ENCODE data around the gene ASGR2.
"Not testable (repeated sequence)": the region's sequence is repeated elsewhere in the genome, so short reads cannot be mapped to it uniquely, and the experiment has no call there.

The ASGR2 gene

GRCh38 chr17:7124923-7125322, 10.3 kb upstream of the ASGR2 start:
- no peak for DNase-seq (ENCODE audit: low read depth in 2 of 2)

DNA sequence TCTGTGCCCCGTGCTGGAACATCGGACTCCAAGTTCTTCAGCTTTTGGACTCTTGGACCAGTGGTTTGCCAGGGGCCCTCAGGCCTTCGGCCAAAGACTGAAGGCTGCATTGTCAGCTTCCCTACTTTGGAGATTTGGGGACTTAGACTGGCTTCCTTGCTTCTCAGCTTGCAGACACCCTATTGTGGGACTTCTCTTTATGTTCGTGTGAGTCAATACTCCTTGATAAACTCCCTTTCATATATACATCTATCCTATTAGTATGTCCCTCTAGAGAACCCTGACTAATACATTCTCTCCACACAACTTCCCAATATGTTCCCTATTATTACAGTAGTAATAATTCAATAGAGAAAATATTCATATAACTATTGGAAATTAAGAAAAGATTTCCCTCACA, 9.2 kb upstream of the ASGR2 start:
- DNase-seq (ENCODE audit: low read depth in 2 of 2): no peak

- no peak for DNase-seq (ENCODE audit: low read depth in 2 of 2)
These were observed 7.8 kb upstream of the ASGR2 start for GRCh38 chr17:7122381-7122780.

DNA sequence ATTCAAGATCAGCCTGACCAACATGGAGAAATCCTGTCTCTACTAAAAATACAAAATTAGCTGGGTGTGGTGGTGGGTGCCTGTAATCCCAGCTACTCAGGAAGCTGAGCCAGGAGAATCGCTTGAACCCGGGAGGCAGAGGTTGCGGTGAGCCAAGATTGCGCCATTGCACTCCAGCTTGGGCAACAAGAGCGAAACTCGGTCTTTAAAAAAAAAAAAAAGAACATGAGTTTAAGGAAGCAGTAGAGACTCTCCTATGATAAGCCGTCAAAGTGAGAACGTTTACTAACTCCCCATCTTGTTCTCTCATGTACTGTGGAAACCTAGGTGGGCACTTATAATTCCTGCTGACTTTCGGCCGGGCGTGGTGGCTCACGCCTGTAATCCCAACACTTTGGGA, 6.0 kb upstream of the ASGR2 start:
- not testable (repeated sequence) for DNase-seq (ENCODE audit: low read depth in 2 of 2)

DNA sequence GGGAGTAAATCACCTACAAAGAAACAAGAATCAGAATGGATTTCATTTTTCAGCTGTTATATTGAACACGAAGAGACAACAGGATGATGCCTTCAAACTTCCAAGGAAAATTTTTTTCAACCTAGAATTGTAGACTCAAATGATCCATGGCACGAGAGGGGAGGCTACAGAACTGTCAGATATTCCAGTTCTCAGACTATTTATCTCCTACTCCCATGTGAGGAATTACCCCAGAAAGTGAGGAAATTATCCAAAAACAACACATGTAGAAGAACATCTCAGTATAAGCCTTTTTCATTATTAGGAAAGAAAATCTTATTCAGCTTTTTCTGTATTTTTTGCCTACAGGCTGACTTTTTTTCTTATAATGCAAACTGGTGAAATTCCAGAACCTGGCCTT, 5.5 kb upstream of the ASGR2 start:
- DNase-seq (ENCODE audit: low read depth in 2 of 2): no peak

GRCh38 chr17:7119314-7119713, 4.7 kb upstream of the ASGR2 start:
- no peak for DNase-seq (ENCODE audit: low read depth in 2 of 2)

- no peak for DNase-seq (ENCODE audit: low read depth in 2 of 2)
These were observed 423 bp upstream of the ASGR2 start for GRCh38 chr17:7114875-7115614.

- DNase-seq (ENCODE audit: low read depth in 2 of 2): no peak
These were observed 1.1 kb downstream of the ASGR2 start for GRCh38 chr17:7113273-7114071.

- DNase-seq (ENCODE audit: low read depth in 2 of 2): no peak
These were observed 2.0 kb downstream of the ASGR2 start for GRCh38 chr17:7112510-7113108.

GRCh38 chr17:7111784-7112509, 2.7 kb downstream of the ASGR2 start:
- no peak for DNase-seq (ENCODE audit: low read depth in 2 of 2)

DNA sequence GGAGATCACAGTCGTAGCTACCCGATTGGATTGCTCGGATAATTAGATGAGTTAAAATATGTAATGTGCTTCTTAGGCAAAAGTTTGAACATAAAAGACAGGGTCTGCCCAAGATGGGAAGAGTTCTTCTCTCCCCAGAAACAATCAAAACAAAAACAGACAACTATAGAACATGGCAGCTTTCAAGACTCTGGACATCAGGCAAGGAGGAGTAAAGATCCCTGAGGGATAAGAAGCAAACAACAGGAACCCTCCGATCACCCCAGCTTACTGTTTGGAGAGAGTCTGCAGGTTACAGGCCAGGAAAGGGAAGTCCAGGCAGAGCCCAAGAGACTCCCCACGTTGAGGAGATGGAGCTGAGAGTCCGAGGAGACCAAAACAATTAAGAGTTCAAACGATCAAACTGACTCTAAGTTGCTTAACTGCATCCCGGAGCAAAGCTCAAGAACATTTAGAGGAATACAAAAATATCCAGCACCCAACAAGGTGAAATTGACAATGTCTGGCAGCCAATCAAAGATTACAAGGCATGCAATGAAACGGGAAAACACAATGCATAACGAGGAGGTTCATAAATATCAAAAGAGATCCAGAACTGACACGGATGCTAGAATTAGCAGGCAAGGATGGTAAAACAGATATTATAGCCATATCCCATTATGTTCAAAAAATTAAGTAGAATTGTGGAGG, 3.9 kb downstream of the ASGR2 start:
- no peak for DNase-seq (ENCODE audit: low read depth in 2 of 2)

GRCh38 chr17:7109461-7110322, 4.9 kb downstream of the ASGR2 start:
- no peak for DNase-seq (ENCODE audit: low read depth in 2 of 2)

GRCh38 chr17:7108981-7109380, 5.6 kb downstream of the ASGR2 start:
- no peak for DNase-seq (ENCODE audit: low read depth in 2 of 2)

DNA sequence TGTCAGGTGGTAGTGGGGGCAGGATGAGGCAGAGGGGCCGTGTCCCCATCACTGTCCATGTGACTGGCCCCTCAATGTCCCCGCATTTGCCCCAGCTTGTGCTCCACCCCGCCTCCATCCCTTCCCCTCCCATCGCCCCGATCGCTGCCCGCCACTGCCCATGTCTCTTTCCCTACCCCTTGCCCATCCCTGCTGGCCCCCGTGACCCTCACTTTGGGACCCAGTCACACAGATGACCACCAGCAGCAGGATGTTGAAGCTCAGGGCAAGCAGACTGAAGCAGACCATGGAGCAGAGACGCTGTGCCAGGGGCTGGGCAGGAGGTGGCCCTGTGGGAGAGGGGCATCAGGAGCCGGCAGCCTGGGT, 6.1 kb downstream of the ASGR2 start:
- no peak for DNase-seq (ENCODE audit: low read depth in 2 of 2)

- no peak for DNase-seq (ENCODE audit: low read depth in 2 of 2)
These were observed 6.6 kb downstream of the ASGR2 start for GRCh38 chr17:7107795-7108559.

DNA sequence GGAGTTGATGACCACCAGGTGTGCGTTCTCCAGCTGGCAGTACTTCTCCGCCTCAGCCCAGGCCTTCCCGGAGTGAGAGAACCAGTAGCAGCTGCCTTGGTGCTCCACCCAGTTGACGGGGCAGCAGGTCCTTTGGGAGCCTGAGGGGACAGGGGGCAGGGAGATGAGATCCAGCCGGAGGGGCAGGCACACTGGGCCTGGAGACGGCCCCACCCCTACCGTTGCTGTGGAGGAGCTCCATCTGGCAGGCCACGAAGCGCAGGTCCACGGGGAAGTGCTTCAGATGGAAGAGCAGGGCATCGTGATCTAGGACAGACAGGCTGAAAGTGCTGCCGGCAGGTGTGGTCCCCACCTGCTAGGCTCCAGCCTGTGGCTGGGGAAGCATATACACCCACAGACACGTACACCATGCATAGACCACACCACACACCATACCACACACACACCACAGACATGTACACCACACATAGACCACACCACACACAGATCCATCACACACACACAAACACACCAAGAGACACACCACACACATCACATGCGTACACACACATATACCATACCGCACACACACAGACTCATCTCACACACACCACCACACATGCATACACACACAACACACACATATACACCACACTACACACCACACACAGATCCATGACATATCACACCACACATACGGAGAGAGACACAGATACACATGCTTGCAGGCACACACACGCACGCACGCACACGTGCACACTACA, 7.4 kb downstream of the ASGR2 start:
- no peak for DNase-seq (ENCODE audit: low read depth in 2 of 2)

DNA sequence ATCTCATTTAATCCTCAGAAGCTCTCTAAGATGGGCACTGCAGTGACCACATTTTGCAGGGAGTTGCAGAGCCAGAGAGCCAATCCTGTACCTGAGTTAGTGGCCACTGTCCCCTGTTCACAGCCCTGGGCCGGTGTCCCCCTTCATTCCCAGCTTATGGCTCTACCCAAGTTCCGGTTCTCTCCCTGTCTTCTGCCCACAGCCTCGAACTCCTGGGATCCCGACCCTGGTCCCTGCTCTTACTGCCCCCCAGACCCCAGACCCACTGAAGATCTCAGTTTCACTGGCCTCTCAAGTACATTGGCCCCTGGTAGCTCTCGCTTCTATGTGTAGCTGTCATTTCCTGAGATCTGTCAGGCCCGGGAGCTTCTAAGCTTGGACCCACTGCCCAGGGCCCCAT, 12.2 kb downstream of the ASGR2 start:
- DNase-seq (ENCODE audit: low read depth in 2 of 2): no peak

- no peak for DNase-seq (ENCODE audit: low read depth in 2 of 2)
These were observed 13.1 kb downstream of the ASGR2 start for GRCh38 chr17:7101531-7101930.

Measured in stimulated activated CD8-positive, alpha-beta memory T cell treated with anti-CD3 and anti-CD28 coated beads, Interleukin-15, amount 100 ng/mL, for 48 hours (primary cell).